D721Med (cell line): ENCODE measurements around the gene DHTKD1.

Source experiments
- DNase-seq: peaks from one replicate; pipeline ENCODE4 v3.0.0; 2011; ENCODE audit warnings: low spot score; ENCODE audit not compliant: insufficient read length
- FAIRE-seq: peaks from 2 replicates; lab custom pipeline; 2011; peaks lifted over from hg19 to GRCh38; lab: Jason Lieb, UNC
- TF ChIP-seq, protein P1 (sequence below): IDR thresholded peaks from 2 replicates; pipeline ENCODE4 v1.5.1; 2012; ENCODE audit warnings: mild to moderate bottlenecking, control low read depth; ENCODE audit not compliant: insufficient read depth; ENCODE audit errors: missing control alignments

Gene DHTKD1

DNA sequence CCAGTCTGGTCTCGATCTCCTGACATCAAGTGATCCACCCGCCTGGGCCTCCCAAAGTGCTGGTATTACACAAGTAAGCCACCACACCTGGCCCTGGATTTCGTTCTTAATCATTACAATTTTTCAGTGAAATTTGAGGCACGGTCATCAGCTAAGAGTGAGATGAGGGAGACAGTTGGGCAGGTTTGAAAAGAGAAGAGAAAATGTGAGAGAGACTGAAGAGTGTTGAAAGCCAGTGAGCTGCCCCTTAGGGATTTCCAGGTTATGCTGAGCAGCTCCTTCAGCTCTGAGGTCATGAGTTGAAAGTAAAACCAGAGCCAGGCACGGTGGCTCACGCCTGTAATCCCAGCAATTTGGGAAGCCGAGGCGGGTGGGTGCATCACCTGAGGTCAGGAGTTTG, 20.2 kb upstream of the DHTKD1 start:
- DNase-seq: no peak
- no peak for FAIRE-seq
- TF ChIP-seq, protein P1, sequence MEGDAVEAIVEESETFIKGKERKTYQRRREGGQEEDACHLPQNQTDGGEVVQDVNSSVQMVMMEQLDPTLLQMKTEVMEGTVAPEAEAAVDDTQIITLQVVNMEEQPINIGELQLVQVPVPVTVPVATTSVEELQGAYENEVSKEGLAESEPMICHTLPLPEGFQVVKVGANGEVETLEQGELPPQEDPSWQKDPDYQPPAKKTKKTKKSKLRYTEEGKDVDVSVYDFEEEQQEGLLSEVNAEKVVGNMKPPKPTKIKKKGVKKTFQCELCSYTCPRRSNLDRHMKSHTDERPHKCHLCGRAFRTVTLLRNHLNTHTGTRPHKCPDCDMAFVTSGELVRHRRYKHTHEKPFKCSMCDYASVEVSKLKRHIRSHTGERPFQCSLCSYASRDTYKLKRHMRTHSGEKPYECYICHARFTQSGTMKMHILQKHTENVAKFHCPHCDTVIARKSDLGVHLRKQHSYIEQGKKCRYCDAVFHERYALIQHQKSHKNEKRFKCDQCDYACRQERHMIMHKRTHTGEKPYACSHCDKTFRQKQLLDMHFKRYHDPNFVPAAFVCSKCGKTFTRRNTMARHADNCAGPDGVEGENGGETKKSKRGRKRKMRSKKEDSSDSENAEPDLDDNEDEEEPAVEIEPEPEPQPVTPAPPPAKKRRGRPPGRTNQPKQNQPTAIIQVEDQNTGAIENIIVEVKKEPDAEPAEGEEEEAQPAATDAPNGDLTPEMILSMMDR: no peak

GRCh38 chr10:12050528-12050927, 18.2 kb upstream of the DHTKD1 start:
- TF ChIP-seq, protein P1: no peak
- no peak for DNase-seq
- no peak for FAIRE-seq

DNA sequence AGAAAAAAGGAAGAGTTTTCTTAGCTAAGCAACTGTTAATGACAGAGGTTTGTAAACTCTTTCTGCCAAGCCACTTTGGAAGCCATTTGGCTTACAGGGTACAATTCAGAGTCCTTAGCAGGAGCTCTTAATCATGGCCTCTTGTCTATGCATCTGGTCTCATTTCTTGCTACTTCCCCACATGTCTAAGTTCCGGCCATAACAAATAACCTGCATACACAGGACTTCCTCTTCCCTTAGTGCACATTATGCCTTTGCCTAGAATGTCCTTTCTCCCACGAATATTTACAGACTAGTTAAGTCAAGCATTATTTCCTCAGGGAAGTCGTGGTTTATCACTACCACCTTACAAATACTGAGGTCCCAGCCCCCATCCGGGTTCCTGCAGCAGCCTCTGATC, 17.5 kb upstream of the DHTKD1 start:
- FAIRE-seq (no peak), DNase-seq (no peak)
- TF ChIP-seq, protein P1: no peak

GRCh38 chr10:12055732-12056131, 13.0 kb upstream of the DHTKD1 start:
- FAIRE-seq (no peak), DNase-seq (no peak)
- TF ChIP-seq, protein P1: no peak

- TF ChIP-seq, protein P1: no peak
- DNase-seq (no peak), FAIRE-seq (no peak)
Measured at GRCh38 chr10:12056748-12057147, 12.0 kb upstream of the DHTKD1 start.

GRCh38 chr10:12061124-12061523, 7.6 kb upstream of the DHTKD1 start:
- FAIRE-seq: no peak
- no peak for DNase-seq
- TF ChIP-seq, protein P1: no peak

DNA sequence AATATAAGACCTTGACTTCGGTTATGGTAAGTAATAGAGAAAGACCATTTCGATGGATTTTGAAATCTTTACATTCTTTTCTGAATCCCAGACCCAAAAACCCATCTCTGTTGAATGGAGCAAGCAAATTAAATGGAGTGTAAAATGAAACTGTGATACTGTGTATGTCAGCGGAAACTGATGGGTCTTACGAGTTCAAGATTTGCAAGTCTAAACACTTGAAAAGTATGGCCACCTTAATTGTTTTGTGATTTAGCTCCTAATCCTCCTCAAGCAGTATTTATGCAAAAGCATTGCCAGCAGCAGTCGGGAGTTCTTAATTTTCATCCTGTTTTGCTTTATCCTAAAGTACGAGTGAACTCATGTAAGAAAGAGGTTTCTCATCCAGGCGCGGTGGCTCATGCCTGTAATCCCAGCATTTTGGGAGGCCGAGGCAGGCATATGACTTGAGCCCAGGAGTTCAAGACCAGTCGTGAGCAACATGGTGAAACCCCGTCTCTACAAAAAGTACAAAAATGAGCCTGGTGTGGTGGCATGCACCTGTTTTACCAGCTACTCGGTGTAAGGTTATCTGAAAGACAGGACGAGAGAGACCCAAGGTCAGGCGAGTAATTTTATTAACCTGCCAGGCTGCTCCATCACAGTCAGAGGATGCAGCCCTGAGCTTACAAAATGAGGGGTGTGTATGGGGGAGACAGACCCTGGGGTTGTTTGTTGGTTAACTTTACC, 5.8 kb upstream of the DHTKD1 start:
- TF ChIP-seq, protein P1: no peak
- FAIRE-seq (no peak), DNase-seq (no peak)
